H9 (cell line): ENCODE data around the gene CPA2. TPM values are rescaled to one million over a fixed set of nuclear protein-coding genes. Genes with fewer than 3 reads are reported as not detected.

ENCODE experiments used
- DNase-seq: peaks from one replicate; pipeline ENCODE4 v3.0.0-alpha.2; 2017
- H2AFZ ChIP-seq: one replicate; pipeline ENCODE4 v1.6.1; 2013; ENCODE audit warnings: mild to moderate bottlenecking, low read length, control low read depth, moderate library complexity
- H2AK5ac ChIP-seq: 2 replicates; pipeline ENCODE4 v1.6.1; 2013; ENCODE audit warnings: low read length, control low read depth, mixed read lengths; ENCODE audit not compliant: insufficient read length
- H2BK120ac ChIP-seq: one replicate; pipeline ENCODE4 v1.6.1; 2013; ENCODE audit warnings: low read depth, mild to moderate bottlenecking, low read length, control low read depth, inconsistent platforms; ENCODE audit not compliant: poor library complexity, severe bottlenecking
- H2BK12ac ChIP-seq: 2 replicates; pipeline ENCODE4 v1.6.1; 2013; ENCODE audit warnings: low read length, control low read depth, mixed read lengths, low read depth; ENCODE audit not compliant: insufficient read length
- H2BK15ac ChIP-seq: 2 replicates; pipeline ENCODE4 v1.6.1; 2013; ENCODE audit warnings: low read depth, low read length, control low read depth
- H2BK20ac ChIP-seq: one replicate; pipeline ENCODE4 v1.6.1; 2013; ENCODE audit warnings: low read depth, mild to moderate bottlenecking, low read length, control low read depth, inconsistent platforms; ENCODE audit not compliant: poor library complexity, severe bottlenecking
- H2BK5ac ChIP-seq: 2 replicates; pipeline ENCODE4 v1.6.1; 2013; ENCODE audit warnings: low read length, control low read depth, mixed read lengths; ENCODE audit not compliant: insufficient read length
- H3K14ac ChIP-seq: 2 replicates; pipeline ENCODE4 v1.6.1; 2013; ENCODE audit warnings: low read length, control low read depth; ENCODE audit not compliant: insufficient read depth
- H3K18ac ChIP-seq: 2 replicates; pipeline ENCODE4 v1.6.1; 2013; ENCODE audit warnings: low read depth, mild to moderate bottlenecking, mixed read lengths, low read length, control low read depth; ENCODE audit not compliant: insufficient read length
- H3K23ac ChIP-seq: 2 replicates; pipeline ENCODE4 v1.6.1; 2013; ENCODE audit warnings: low read length, control low read depth, mixed read lengths, low read depth; ENCODE audit not compliant: insufficient read length
- H3K23me2 ChIP-seq: 2 replicates; pipeline ENCODE4 v1.6.1; 2013; ENCODE audit warnings: low read depth, mild to moderate bottlenecking, mixed read lengths, low read length, control low read depth; ENCODE audit not compliant: insufficient read length, poor library complexity, severe bottlenecking
- H3K27ac ChIP-seq: 2 replicates; pipeline ENCODE4 v1.5.1; 2013; ENCODE audit warnings: low read length, control low read depth, mixed read lengths, low read depth; ENCODE audit not compliant: insufficient read length
- H3K27me3 ChIP-seq: 2 replicates; pipeline ENCODE4 v1.6.1; 2013; ENCODE audit warnings: low read length, control low read depth, inconsistent platforms; ENCODE audit not compliant: insufficient read depth
- H3K4ac ChIP-seq: 2 replicates; pipeline ENCODE4 v1.6.1; 2013; ENCODE audit warnings: low read depth, mild to moderate bottlenecking, control low read depth, inconsistent platforms, low read length, moderate library complexity
- H3K4me1 ChIP-seq: 2 replicates; pipeline ENCODE4 v1.6.1; 2013; ENCODE audit warnings: low read length, control low read depth, inconsistent platforms; ENCODE audit not compliant: insufficient read depth
- H3K4me2 ChIP-seq: 2 replicates; pipeline ENCODE4 v1.6.1; 2013; ENCODE audit warnings: low read length, control low read depth, mixed read lengths; ENCODE audit not compliant: insufficient read length, insufficient read depth
- H3K56ac ChIP-seq: 2 replicates; pipeline ENCODE4 v1.6.1; 2013; ENCODE audit warnings: low read depth, mild to moderate bottlenecking, mixed read lengths, low read length, control low read depth; ENCODE audit not compliant: insufficient read length
- H3K79me1 ChIP-seq: 2 replicates; pipeline ENCODE4 v1.6.1; 2013; ENCODE audit warnings: low read depth, mild to moderate bottlenecking, moderate library complexity, low read length, control low read depth, inconsistent platforms; ENCODE audit not compliant: insufficient read depth, poor library complexity, severe bottlenecking
- H3K79me2 ChIP-seq: 2 replicates; pipeline ENCODE4 v1.6.1; 2013; ENCODE audit warnings: low read length, control low read depth, inconsistent platforms; ENCODE audit not compliant: insufficient read depth
- H3K9ac ChIP-seq: 2 replicates; pipeline ENCODE4 v1.6.1; 2013; ENCODE audit warnings: low read length, control low read depth, mixed read lengths; ENCODE audit not compliant: insufficient read length; ENCODE audit errors: extremely low read depth
- H3K9me3 ChIP-seq: one replicate; pipeline ENCODE4 v1.6.1; 2013; ENCODE audit warnings: low read depth, low read length, inconsistent platforms; ENCODE audit not compliant: control insufficient read depth
- H3T11ph ChIP-seq: one replicate; pipeline ENCODE4 v1.6.1; 2013; ENCODE audit warnings: mild to moderate bottlenecking, low read length, control low read depth, inconsistent platforms
- H4K20me1 ChIP-seq: one replicate; pipeline ENCODE4 v1.6.1; 2013; ENCODE audit not compliant: control insufficient read depth, insufficient read length, insufficient read depth
- H4K5ac ChIP-seq: 2 replicates; pipeline ENCODE4 v1.6.1; 2013; ENCODE audit warnings: low read depth, mild to moderate bottlenecking, mixed read lengths, low read length, control low read depth; ENCODE audit not compliant: insufficient read length
- H4K8ac ChIP-seq: replicated peaks from 2 replicates; pipeline ENCODE4 v1.6.1; 2013; ENCODE audit warnings: low read length, control low read depth, mixed read lengths, low read depth; ENCODE audit not compliant: insufficient read length
- H4K91ac ChIP-seq: 2 replicates; pipeline ENCODE4 v1.6.1; 2013; ENCODE audit warnings: low read depth, mild to moderate bottlenecking, moderate library complexity, mixed read lengths, low read length, control low read depth; ENCODE audit not compliant: insufficient read length
- H3K27ac Mint-ChIP-seq, 3 experiments: 2 replicates in 2 of 3; 3 replicates in 1 of 3; pipeline ENCODE4 v1.8.0; 2020 to 2021; ENCODE audit warnings: mixed read lengths in 3 of 3, mild to moderate bottlenecking in 1 of 3, moderate library complexity in 1 of 3
- H3K27me3 Mint-ChIP-seq: 2 replicates; pipeline ENCODE4 v1.8.0; 2021; ENCODE audit warnings: low read depth, mild to moderate bottlenecking, moderate library complexity, mixed read lengths
- H3K36me3 Mint-ChIP-seq, 3 experiments: 2 replicates in 2 of 3; 3 replicates in 1 of 3; pipeline ENCODE4 v1.8.0; 2020 to 2021; ENCODE audit warnings: low read depth in 3 of 3, mixed read lengths in 3 of 3; ENCODE audit not compliant: insufficient read depth in 1 of 3
- H3K4me1 Mint-ChIP-seq, 2 experiments: 2 replicates each; pipeline ENCODE4 v1.8.0; 2020; ENCODE audit warnings: mixed read lengths in 2 of 2
- H3K4me3 Mint-ChIP-seq, 2 experiments: 2 replicates in 1 of 2; 3 replicates in 1 of 2; pipeline ENCODE4 v1.8.0; 2020 to 2021; ENCODE audit warnings: mild to moderate bottlenecking in 2 of 2, mixed read lengths in 2 of 2, moderate library complexity in 1 of 2
- H3K9me3 Mint-ChIP-seq, 2 experiments: 2 replicates in 1 of 2; 3 replicates in 1 of 2; pipeline ENCODE4 v1.8.0; 2020; ENCODE audit warnings: mild to moderate bottlenecking in 2 of 2, mixed read lengths in 2 of 2, moderate library complexity in 1 of 2
- total RNA-seq: library from RNA; stranded (reverse); gene quantifications from 2 replicates; pipeline ENCODE4 v1.2.1, GENCODE V29; 2021
- TF ChIP-seq, protein P1 (sequence below): fragments of 200-600 bp; sonication (generic); conservative IDR thresholded peaks from 3 replicates; pipeline ENCODE4 v1.8.0; 2021; ENCODE audit warnings: antibody characterized with exemption, mild to moderate bottlenecking

CPA2 gene
- total RNA-seq, 1 experiment from 2014 or later, result not detected

GRCh38 chr7:130278860-130279259, 12.2 kb downstream of the CPA2 start:
- no peak overlapping the region for H3K4me3 Mint-ChIP-seq
- Histone ChIP-seq H3K4me2 (no peak overlapping the region), H3K9me3 (no peaks in the 10 kb centered on the region), H3K4me1 (peaks cover 6% of the 10 kb centered on the region; the same call in 1 of the 2 replicates), H3K23ac (no peak overlapping the region), H2BK12ac (no peak overlapping the region), H2BK20ac (no peak overlapping the region), H3K14ac (no peak overlapping the region), H4K20me1 (no peaks in the 10 kb centered on the region), H3K27me3 (no peaks in the 10 kb centered on the region), H3K79me2 (no peaks in the 10 kb centered on the region), H3K27ac (no peak overlapping the region), H3K4ac (no peak overlapping the region), H2AK5ac (no peak overlapping the region), H3K9ac (no peak overlapping the region), H3K23me2 (no peaks in the 10 kb centered on the region), H4K8ac (no peak overlapping the region), H4K91ac (no peak overlapping the region), H3K18ac (no peak overlapping the region), H2BK5ac (no peak overlapping the region), H3K79me1 (no peaks in the 10 kb centered on the region), H2BK15ac (no peak overlapping the region), H4K5ac (no peak overlapping the region), H3T11ph (no peak overlapping the region), H2AFZ (no peak overlapping the region), H2BK120ac (no peak overlapping the region), H3K56ac (no peak overlapping the region)
- peaks cover 25 to 30% of the 10 kb centered on the region in 2 experiments for H3K4me1 Mint-ChIP-seq
- no peak overlapping the region for H3K27ac Mint-ChIP-seq
- no peaks in the 10 kb centered on the region for H3K9me3 Mint-ChIP-seq
- no peak for DNase-seq
- H3K27me3 Mint-ChIP-seq, result peaks cover 5% of the 10 kb centered on the region
- TF ChIP-seq, protein P1, sequence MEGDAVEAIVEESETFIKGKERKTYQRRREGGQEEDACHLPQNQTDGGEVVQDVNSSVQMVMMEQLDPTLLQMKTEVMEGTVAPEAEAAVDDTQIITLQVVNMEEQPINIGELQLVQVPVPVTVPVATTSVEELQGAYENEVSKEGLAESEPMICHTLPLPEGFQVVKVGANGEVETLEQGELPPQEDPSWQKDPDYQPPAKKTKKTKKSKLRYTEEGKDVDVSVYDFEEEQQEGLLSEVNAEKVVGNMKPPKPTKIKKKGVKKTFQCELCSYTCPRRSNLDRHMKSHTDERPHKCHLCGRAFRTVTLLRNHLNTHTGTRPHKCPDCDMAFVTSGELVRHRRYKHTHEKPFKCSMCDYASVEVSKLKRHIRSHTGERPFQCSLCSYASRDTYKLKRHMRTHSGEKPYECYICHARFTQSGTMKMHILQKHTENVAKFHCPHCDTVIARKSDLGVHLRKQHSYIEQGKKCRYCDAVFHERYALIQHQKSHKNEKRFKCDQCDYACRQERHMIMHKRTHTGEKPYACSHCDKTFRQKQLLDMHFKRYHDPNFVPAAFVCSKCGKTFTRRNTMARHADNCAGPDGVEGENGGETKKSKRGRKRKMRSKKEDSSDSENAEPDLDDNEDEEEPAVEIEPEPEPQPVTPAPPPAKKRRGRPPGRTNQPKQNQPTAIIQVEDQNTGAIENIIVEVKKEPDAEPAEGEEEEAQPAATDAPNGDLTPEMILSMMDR, result no peak
- H3K36me3 Mint-ChIP-seq, result no peaks in the 10 kb centered on the region
